HuH-7.5 (cell line): ENCODE data around the gene CBX8.

ENCODE experiments used
- DNase-seq: peaks from one replicate; pipeline ENCODE4 v3.0.0; 2011; ENCODE audit warnings: low spot score

The CBX8 gene

DNA sequence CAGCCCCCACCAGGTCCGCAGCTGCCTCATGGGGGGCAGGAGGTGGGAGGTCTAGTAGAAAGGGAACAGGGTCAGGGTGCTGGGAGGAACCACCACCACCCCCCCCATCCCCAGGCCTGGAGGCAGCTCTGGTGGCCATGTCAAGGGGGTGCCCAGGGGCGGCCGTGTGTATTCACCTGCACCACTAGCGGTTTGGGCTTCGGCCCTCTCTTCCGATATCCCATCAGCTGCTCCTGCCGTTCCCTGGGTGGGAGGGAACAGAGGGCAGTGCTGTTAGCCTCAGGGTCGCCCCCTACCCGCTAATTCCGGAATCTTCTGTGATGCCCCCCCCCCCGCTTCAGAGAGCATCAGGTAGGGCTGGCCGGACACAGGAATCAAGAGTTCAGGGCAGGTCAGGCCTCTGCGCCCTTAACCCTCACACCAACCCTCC, 38.6 kb upstream of the CBX8 start:
- DNase-seq = no peak

- peak; percentile 71 for DNase-seq
Measured at GRCh38 chr17:79834565-79835469, 37.9 kb upstream of the CBX8 start.

DNA sequence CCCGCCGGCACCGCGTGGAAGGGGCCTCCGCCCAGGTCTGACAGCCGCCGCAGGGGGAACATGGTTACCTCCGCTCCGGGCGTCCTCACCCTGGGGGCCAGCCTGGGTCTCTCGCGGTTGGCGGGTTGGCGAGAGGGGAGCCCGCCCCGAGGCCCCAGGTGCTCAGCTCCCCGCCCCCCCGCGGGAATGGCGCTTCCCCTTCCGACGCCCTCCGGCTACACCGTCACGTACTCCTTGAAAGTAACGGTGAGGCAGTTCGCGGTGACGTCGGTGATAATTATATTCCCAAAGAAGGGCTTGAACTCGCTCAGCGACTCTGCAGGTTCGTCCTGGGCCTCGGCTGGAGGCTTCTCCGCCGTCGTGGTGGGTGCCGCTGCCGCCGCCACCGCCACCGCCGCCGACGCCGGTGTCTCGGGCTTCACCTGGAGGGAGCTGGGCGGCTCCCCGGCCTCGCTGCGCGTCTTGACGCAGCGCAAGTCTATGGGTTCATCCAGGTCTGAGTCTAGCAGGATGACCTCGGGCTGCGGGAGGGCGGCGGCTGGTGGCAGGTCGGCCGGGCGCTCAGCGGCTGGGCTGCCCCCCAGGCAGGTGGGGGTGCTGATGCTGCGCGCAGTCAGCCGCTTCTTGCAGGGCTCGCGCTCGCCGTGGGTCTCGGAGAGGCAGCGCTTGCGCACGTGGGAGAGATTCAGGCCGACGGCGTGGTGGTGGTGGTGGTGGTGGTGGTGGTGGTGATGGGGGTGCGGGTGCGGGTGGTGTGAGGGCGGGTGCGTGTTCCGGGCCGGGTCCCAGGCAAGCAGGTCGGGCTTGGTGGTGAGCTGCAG, 37.1 kb upstream of the CBX8 start:
- no peak for DNase-seq

- no peak for DNase-seq
Measured at GRCh38 chr17:79833110-79833450, 36.2 kb upstream of the CBX8 start.

DNA sequence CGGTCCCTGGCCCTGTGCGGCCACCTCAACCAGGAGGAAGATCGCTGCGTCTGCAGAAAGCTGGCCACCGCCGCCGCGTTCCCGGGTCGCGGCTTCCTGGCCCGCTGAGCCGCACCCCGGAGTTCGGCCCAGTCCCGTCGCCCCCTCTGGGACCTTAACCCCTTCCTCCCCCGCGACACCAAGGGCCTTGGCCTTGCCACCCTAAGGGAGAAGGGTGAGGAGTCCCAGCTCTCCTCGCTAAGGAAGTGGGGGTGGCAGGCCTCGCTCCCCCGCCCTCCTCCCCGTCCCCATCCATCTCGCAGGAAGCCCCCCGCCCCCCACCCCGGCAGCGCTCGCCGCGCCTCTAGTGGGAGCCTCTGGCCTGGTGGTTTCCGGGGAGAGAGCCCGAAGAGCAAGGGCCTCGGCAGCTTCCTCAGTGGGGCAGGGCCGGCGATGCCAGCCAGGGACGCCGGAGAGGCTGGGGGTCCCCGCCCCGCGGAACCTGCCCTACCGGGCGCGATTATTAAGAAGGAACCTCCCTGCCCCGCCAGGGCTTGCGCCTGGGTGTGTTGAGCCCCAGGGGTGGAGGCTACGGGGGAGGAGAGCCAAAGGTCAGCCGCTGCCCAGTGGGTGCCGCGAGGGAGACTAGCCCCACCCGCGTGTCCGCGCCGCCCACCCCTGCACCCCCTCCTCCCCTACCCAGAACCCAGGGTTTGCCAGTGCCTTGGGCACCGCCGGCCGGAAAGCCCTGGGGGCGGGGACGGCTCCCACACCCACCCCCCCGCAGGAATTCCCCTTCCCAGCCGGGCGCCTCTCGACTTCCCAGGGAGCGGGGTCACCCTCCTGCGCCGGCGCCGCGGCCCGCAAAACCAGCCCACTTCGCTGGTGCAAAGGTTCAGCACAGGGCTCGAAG, 35.6 kb upstream of the CBX8 start:
- no peak for DNase-seq

- DNase-seq = no peak
Measured at GRCh38 chr17:79831265-79832217, 34.7 kb upstream of the CBX8 start.

DNA sequence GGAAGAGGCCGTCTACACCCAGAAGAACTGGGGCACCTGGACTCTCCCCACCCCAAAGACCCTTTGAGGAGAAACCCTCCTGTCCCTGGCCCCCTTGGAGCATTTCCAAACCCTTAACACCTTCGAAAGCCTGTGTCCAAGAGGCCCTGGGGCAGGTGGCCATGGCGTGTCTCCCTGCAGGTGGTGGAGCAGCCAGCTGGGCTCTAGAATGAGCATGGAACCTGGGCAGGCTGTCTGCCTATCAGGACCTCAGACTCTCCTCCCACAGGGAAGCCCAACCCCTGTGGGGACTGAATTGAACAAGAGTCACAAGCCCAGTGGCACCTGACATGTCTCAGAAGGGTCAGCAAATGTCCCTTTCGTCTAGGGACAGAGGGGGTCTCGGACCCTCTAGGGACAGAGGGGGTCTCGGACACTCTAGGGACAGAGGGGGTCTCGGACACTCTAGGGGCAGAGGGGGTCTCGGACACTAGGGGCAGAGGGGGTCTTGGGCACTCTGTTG, 33.9 kb upstream of the CBX8 start:
- no peak for DNase-seq

- DNase-seq = no peak
Measured at GRCh38 chr17:79830303-79830702, 33.4 kb upstream of the CBX8 start.

DNA sequence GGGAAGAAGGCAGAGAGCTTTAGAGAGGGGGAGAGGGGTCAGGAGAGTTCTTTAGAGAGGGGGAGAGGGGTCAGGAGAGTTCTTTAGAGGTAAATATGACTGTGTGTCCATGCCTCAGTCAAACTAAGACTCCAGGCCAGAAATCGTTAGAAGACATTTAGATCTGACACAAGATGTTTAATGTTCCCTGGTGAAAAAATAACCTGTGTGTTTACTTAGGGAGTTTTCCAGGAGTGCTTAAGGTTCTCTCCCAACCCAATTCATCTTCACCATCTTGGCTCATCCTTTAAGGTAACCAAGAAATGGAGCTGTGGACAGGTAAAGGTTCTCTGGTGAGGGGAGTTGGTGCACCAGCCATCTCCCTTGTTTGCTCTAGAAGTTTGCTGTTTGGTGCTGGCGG, 32.6 kb upstream of the CBX8 start:
- DNase-seq = no peak

DNA sequence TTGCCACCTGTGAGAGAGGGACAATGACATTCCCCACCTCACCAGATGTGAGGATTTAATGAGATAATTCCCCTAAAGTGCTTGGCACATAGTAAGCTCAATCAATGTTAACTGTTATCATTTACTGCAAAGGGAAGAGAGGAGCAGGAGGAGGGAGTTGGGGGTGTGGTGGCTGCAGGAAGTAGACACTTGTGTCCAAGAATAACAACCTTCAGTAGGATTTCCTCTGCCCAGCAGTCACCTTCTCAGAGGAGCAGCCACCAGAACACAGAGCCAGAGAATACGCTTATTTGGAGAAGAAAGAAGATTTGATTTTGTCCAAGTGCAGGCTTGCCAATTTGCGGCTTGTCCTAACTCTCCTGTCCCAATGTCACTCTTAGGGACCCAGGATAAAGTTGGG, 32.1 kb upstream of the CBX8 start:
- DNase-seq = no peak

- no peak for DNase-seq
Measured at GRCh38 chr17:79826841-79827578, 30.1 kb upstream of the CBX8 start.

GRCh38 chr17:79826204-79826680, 29.4 kb upstream of the CBX8 start:
- no peak for DNase-seq

DNA sequence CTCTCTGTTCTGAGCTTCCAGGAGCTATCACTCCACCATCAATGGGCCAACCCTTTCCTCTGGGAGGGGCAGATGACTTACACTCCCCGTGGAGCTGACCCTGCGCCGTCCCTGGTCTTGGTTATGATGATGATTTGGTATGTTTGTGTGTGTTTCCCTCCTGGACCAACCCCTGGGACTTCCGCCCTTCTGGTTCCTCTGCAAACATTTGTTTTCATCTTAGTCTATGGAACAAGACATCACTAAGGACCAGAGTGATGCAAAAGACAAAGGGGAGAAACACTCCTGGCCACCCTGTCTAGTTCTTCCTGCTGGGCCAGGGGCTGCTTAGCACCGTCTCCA, 28.7 kb upstream of the CBX8 start:
- DNase-seq = no peak

DNA sequence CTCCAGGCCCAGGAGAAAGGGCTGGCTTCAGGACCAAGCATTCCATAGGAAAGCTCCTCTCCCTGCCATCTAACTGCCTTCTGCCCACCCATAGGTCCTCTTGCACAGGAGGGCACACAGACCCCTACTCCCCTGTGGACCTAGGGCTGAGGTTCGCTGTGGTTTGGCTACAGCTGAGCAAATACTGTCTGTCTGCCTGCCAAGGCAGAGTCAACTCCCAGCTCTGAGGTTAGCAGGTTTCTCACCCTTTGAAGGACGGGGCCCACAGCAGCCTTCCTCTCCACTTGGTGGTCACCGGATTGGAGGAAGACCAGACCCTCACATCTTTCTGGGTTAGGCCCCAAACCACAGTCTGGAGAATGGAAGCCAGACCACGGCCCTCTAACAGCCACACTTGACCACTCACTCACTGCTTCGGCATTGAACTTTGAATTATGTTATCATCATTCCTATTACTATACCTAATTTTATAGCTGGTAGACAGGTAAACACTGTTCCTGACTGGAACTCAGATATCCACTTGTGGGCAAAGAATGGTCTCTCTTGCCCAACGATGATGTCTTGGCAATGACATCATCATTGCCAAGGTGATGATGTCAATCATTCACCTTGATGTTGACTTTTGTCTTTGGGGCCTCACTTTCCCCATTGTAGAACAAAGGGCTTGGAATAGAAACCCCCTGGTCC, 28.2 kb upstream of the CBX8 start:
- DNase-seq = no peak

- DNase-seq = no peak
Measured at GRCh38 chr17:79824234-79824633, 27.4 kb upstream of the CBX8 start.

DNA sequence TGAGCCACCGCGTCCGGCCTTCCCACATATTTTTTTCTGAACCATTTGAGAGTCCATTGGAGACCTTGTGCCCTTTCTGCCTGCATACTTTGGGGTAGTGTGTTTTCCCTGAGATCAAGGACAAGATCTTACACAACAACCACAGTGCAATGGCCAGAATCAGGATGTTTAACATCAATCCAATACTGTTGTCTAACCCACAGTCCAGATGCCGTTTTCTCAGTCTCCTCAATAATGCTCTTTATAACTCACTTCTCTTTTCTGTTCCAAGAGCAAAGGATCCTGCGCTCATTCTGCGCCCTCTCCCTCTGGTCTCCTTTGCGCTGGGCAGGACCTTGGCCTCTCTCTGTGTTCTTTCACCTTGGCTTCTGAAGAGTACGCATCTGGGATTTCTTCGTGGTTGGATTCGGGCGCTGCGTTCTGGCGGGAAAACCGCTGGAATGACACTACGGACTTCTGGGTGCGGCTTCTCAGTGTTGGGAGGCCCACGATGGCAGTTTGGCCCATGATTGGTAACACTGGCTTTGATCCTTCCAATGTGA, 25.8 kb upstream of the CBX8 start:
- no peak for DNase-seq

DNA sequence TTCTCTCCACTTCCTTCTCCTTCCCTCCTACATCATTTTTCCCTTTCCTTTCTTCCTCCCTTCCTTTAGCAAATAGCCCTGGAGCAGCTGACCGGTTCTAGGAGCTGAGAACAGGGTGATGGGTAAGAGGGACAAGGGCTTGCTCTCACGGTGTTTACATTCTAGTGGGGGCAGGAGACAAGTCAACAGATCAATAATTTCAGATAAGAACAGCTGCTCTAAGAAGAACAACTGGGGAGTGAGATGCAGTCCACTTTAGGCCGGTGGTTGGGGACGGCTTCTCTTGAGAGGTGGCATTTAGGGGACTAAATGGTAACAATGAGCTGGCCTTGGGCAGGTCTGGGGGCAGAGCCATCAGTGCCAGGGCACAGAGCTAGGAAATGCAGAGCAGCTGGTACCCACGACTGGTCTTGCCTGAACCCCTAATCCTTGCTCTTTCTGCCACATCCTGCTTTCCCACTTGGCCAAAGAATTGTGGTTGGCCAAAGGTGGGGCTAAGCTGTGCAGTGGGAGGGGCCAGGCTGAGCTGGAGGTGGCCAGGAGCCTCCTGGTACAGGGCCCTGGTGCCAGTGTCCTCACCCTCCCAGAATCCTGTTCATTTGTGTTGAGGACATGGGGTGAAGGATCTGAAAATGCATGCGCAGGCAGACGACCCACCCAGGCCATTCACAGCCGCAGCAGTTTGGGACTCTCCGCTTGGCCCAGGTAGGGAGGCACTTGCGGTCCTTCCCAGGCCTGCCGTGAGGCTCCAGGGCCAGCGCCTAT, 24.6 kb upstream of the CBX8 start:
- no peak for DNase-seq

- no peak for DNase-seq
Measured at GRCh38 chr17:79820959-79821330, 24.1 kb upstream of the CBX8 start.
